GM12801 (cell line): ENCODE data around the gene POLN.

Experiments
- CTCF ChIP-seq: IDR thresholded peaks from one replicate; pipeline ENCODE4 v1.5.1; 2011; ENCODE audit warnings: control low read depth; ENCODE audit not compliant: insufficient read length; ENCODE audit errors: extremely low read depth

Gene POLN

GRCh38 chr4:2286904-2287593, 45.1 kb upstream of the POLN start:
- no peak for TF ChIP-seq CTCF

- TF ChIP-seq CTCF = no peak
Measured at GRCh38 chr4:2285613-2286381, 43.9 kb upstream of the POLN start.

GRCh38 chr4:2284934-2285612, 43.2 kb upstream of the POLN start:
- no peak for TF ChIP-seq CTCF

GRCh38 chr4:2284161-2284933, 42.4 kb upstream of the POLN start:
- no peak for TF ChIP-seq CTCF

- no peak for TF ChIP-seq CTCF
Measured at GRCh38 chr4:2283199-2283711, 41.3 kb upstream of the POLN start.

- no peak for TF ChIP-seq CTCF
Measured at GRCh38 chr4:2281575-2282343, 39.8 kb upstream of the POLN start.
